NCI-H526 (cell line): ENCODE data around the gene SULF2.
A peak's percentile ranks its signal among the peaks of the same experiment; 100 is the strongest.

Source experiments
- DNase-seq, 2 experiments: peaks; one replicate each; lab custom pipeline; 2025; lab: John Stamatoyannopoulos, UW

SULF2 gene

GRCh38 chr20:47669152-47669425, 116.2 kb downstream of the SULF2 start:
- no peak for DNase-seq

GRCh38 chr20:47668313-47669151, 116.7 kb downstream of the SULF2 start:
- DNase-seq = no peak

- no peak for DNase-seq
Measured at GRCh38 chr20:47667531-47668312, 117.6 kb downstream of the SULF2 start.

- no peak for DNase-seq
Measured at GRCh38 chr20:47667086-47667485, 118.2 kb downstream of the SULF2 start.

GRCh38 chr20:47666304-47666703, 119.0 kb downstream of the SULF2 start:
- no peak for DNase-seq

- DNase-seq = peak; percentile 27 to 54
Measured at GRCh38 chr20:47665221-47665991, 119.9 kb downstream of the SULF2 start.

GRCh38 chr20:47664744-47665143, 120.5 kb downstream of the SULF2 start:
- no peak for DNase-seq

GRCh38 chr20:47664068-47664437, 121.2 kb downstream of the SULF2 start:
- DNase-seq = no peak

- peak; percentile 51 to 83 for DNase-seq
Measured at GRCh38 chr20:47663354-47664067, 121.8 kb downstream of the SULF2 start.

- DNase-seq = no peak
Measured at GRCh38 chr20:47662483-47663353, 122.6 kb downstream of the SULF2 start.

GRCh38 chr20:47661714-47662113, 123.6 kb downstream of the SULF2 start:
- DNase-seq = no peak

GRCh38 chr20:47660983-47661700, 124.1 kb downstream of the SULF2 start:
- no peak for DNase-seq

- DNase-seq = no peak
Measured at GRCh38 chr20:47660602-47660905, 124.7 kb downstream of the SULF2 start.

GRCh38 chr20:47659904-47660601, 125.2 kb downstream of the SULF2 start:
- DNase-seq = no peak

- no peak for DNase-seq
Measured at GRCh38 chr20:47656318-47656717, 129.0 kb downstream of the SULF2 start.

GRCh38 chr20:47655635-47656034, 129.6 kb downstream of the SULF2 start:
- no peak for DNase-seq

- no peak for DNase-seq
Measured at GRCh38 chr20:47654370-47654769, 130.9 kb downstream of the SULF2 start.

- DNase-seq = no peak
Measured at GRCh38 chr20:47653869-47654268, 131.4 kb downstream of the SULF2 start.

- no peak for DNase-seq
Measured at GRCh38 chr20:47652794-47653193, 132.5 kb downstream of the SULF2 start.

GRCh38 chr20:47652301-47652700, 133.0 kb downstream of the SULF2 start:
- no peak for DNase-seq
